ENCODE measurements around the gene PBRM1. TPM values are rescaled to one million over a fixed set of nuclear protein-coding genes. Genes with fewer than 3 reads are reported as not detected.

Gene PBRM1
- total RNA-seq, 2 donors from 2014 or later: 85.3 to 95.4 TPM

GRCh38 chr3:52561028-52561747, 124.5 kb downstream of the PBRM1 start:
- DNase-seq (ENCODE audit: low spot score): no peak
- H3K4me3 Mint-ChIP-seq: no peak overlapping the region
- ATAC-seq: no peak
- H3K27ac Mint-ChIP-seq: no peak overlapping the region
- H3K27me3 Mint-ChIP-seq: no peaks in the 10 kb centered on the region
- peaks cover 18% of the 10 kb centered on the region for H3K36me3 Mint-ChIP-seq
- no peaks in the 10 kb centered on the region for H3K9me3 Mint-ChIP-seq
- peaks cover 0 to 2% of the 10 kb centered on the region in 2 donors for H3K4me1 Mint-ChIP-seq (ENCODE audit: low read depth in 2 of 2)

- no peak overlapping the region for H3K4me3 Mint-ChIP-seq
- peaks cover 15% of the 10 kb centered on the region for H3K36me3 Mint-ChIP-seq
- H3K27me3 Mint-ChIP-seq: no peaks in the 10 kb centered on the region
- ATAC-seq (no peak), DNase-seq (ENCODE audit: low spot score) (no peak)
- H3K27ac Mint-ChIP-seq: no peak overlapping the region
- no peaks in the 10 kb centered on the region for H3K9me3 Mint-ChIP-seq
- peaks cover 0 to 2% of the 10 kb centered on the region in 2 donors for H3K4me1 Mint-ChIP-seq (ENCODE audit: low read depth in 2 of 2)
Measured at GRCh38 chr3:52558436-52558835, 127.3 kb downstream of the PBRM1 start.

GRCh38 chr3:52557011-52557960, 128.4 kb downstream of the PBRM1 start:
- ATAC-seq (no peak), DNase-seq (ENCODE audit: low spot score) (no peak)
- peaks cover 0 to 2% of the 10 kb centered on the region in 2 donors for H3K4me1 Mint-ChIP-seq (ENCODE audit: low read depth in 2 of 2)
- no peaks in the 10 kb centered on the region for H3K27me3 Mint-ChIP-seq
- peaks cover 11% of the 10 kb centered on the region for H3K36me3 Mint-ChIP-seq
- H3K4me3 Mint-ChIP-seq: no peak overlapping the region
- H3K9me3 Mint-ChIP-seq: no peaks in the 10 kb centered on the region
- no peak overlapping the region for H3K27ac Mint-ChIP-seq

- ATAC-seq: no peak
- DNase-seq (ENCODE audit: low spot score): no peak
Measured at GRCh38 chr3:52555056-52555455, 130.7 kb downstream of the PBRM1 start.

GRCh38 chr3:52554026-52554755, 131.5 kb downstream of the PBRM1 start:
- Mint-ChIP-seq H3K27ac (no peak overlapping the region), H3K4me1 (ENCODE audit: low read depth in 2 of 2) (no peaks in the 10 kb centered on the region), H3K4me3 (no peak overlapping the region), H3K9me3 (no peaks in the 10 kb centered on the region), H3K27me3 (no peaks in the 10 kb centered on the region), H3K36me3 (peaks cover 4% of the 10 kb centered on the region)
- DNase-seq (ENCODE audit: low spot score) (no peak), ATAC-seq (no peak)

More at GRCh38 chr3:52555056-52555455, 130.7 kb downstream of the PBRM1 start:
- peaks cover 6% of the 10 kb centered on the region for H3K36me3 Mint-ChIP-seq
- no peaks in the 10 kb centered on the region for H3K27me3 Mint-ChIP-seq
- H3K9me3 Mint-ChIP-seq: no peaks in the 10 kb centered on the region
- no peak overlapping the region for H3K4me3 Mint-ChIP-seq
- no peak overlapping the region for H3K27ac Mint-ChIP-seq
- H3K4me1 Mint-ChIP-seq (ENCODE audit: low read depth in 2 of 2): peaks cover 0 to under 1% of the 10 kb centered on the region in 2 donors

- Mint-ChIP-seq H3K4me1 (ENCODE audit: low read depth in 2 of 2) (no peaks in the 10 kb centered on the region), H3K36me3 (no peaks in the 10 kb centered on the region), H3K27me3 (no peaks in the 10 kb centered on the region), H3K27ac (no peak overlapping the region), H3K4me3 (no peak overlapping the region), H3K9me3 (no peaks in the 10 kb centered on the region)
- ATAC-seq: no peak
- DNase-seq (ENCODE audit: low spot score): no peak
Measured at GRCh38 chr3:52552089-52552488, 133.6 kb downstream of the PBRM1 start.

GRCh38 chr3:52551118-52551517, 134.6 kb downstream of the PBRM1 start:
- Mint-ChIP-seq H3K4me3 (no peak overlapping the region), H3K27ac (no peak overlapping the region), H3K36me3 (no peaks in the 10 kb centered on the region), H3K9me3 (no peaks in the 10 kb centered on the region), H3K4me1 (ENCODE audit: low read depth in 2 of 2) (no peaks in the 10 kb centered on the region), H3K27me3 (no peaks in the 10 kb centered on the region)
- DNase-seq (ENCODE audit: low spot score) (no peak), ATAC-seq (no peak)

GRCh38 chr3:52547143-52547542, 138.6 kb downstream of the PBRM1 start:
- no peak for ATAC-seq
- DNase-seq (ENCODE audit: low spot score): no peak
- Mint-ChIP-seq H3K4me3 (no peak overlapping the region), H3K36me3 (no peaks in the 10 kb centered on the region), H3K9me3 (no peaks in the 10 kb centered on the region), H3K4me1 (ENCODE audit: low read depth in 2 of 2) (no peaks in the 10 kb centered on the region), H3K27ac (no peak overlapping the region), H3K27me3 (no peaks in the 10 kb centered on the region)

GRCh38 chr3:52546111-52546901, 139.4 kb downstream of the PBRM1 start:
- Mint-ChIP-seq H3K4me3 (no peak overlapping the region), H3K36me3 (no peaks in the 10 kb centered on the region), H3K27ac (no peak overlapping the region), H3K9me3 (no peaks in the 10 kb centered on the region), H3K4me1 (ENCODE audit: low read depth in 2 of 2) (no peaks in the 10 kb centered on the region), H3K27me3 (no peaks in the 10 kb centered on the region)
- ATAC-seq (no peak), DNase-seq (ENCODE audit: low spot score) (no peak)

GRCh38 chr3:52544937-52545336, 140.8 kb downstream of the PBRM1 start:
- peak overlapping the region in 1 of 2 donors; percentile 28 for H3K27ac Mint-ChIP-seq
- no peaks in the 10 kb centered on the region for H3K27me3 Mint-ChIP-seq
- ATAC-seq (no peak), DNase-seq (ENCODE audit: low spot score) (no peak)
- H3K4me1 Mint-ChIP-seq (ENCODE audit: low read depth in 2 of 2): no peaks in the 10 kb centered on the region
- H3K4me3 Mint-ChIP-seq: no peak overlapping the region
- no peaks in the 10 kb centered on the region for H3K9me3 Mint-ChIP-seq
- H3K36me3 Mint-ChIP-seq: no peaks in the 10 kb centered on the region

GRCh38 chr3:52541050-52541449, 144.7 kb downstream of the PBRM1 start:
- peak overlapping the region in 1 of 2 donors; percentile 33 for H3K27ac Mint-ChIP-seq
- H3K4me1 Mint-ChIP-seq (ENCODE audit: low read depth in 2 of 2): peaks cover 20 to 32% of the 10 kb centered on the region in 2 donors
- ATAC-seq (no peak), DNase-seq (ENCODE audit: low spot score) (no peak)
- H3K27me3 Mint-ChIP-seq: no peaks in the 10 kb centered on the region
- H3K36me3 Mint-ChIP-seq: peaks cover 14% of the 10 kb centered on the region
- no peaks in the 10 kb centered on the region for H3K9me3 Mint-ChIP-seq
- no peak overlapping the region for H3K4me3 Mint-ChIP-seq

- ATAC-seq: no peak
- Mint-ChIP-seq H3K4me1 (ENCODE audit: low read depth in 2 of 2) (peaks cover 26 to 44% of the 10 kb centered on the region in 2 donors), H3K27ac (peak overlapping the region; percentile 18 to 91), H3K36me3 (peaks cover 14% of the 10 kb centered on the region), H3K27me3 (peaks cover 0 to 2% of the 10 kb centered on the region in 2 donors), H3K4me3 (peak overlapping the region; percentile 95), H3K9me3 (no peaks in the 10 kb centered on the region)
- DNase-seq (ENCODE audit: low spot score): no peak
Measured at GRCh38 chr3:52539010-52539653, 146.6 kb downstream of the PBRM1 start.

Data from natural killer cell treated with Interleukin-12 subunit alpha and Interleukin-12 subunit beta and Interleukin-15 and Interleukin-18, amount 100 ng/mL, for 72 hours (primary cell).